HCT116 (cell line): ENCODE data around the gene LEFTY2. TPM values are rescaled to one million over a fixed set of nuclear protein-coding genes. Genes with fewer than 3 reads are reported as not detected.

ENCODE experiments used
- ATAC-seq: fragments of 200-7000 bp; cut with Tn5 transposase; 2 replicates; pipeline ENCODE4 v1.9.1; 2020; ENCODE audit warnings: mild to moderate bottlenecking, moderate library complexity
- Bru-seq: library from RNA; stranded (reverse); fragments of 400-500 nt; gene quantifications from one replicate; lab custom pipeline; 2021; lab: Mats Ljungman, UMichigan
- BruChase-seq, 2 experiments: library from RNA; stranded (reverse); fragments of 400-500 nt; gene quantifications; one replicate each; lab custom pipeline; 2021; lab: Mats Ljungman, UMichigan
- BruUV-seq: library from RNA; stranded (reverse); fragments of 400-500 nt; replicated peaks from 2 replicates; lab custom pipeline; 2021; lab: Mats Ljungman, UMichigan
- CTCF ChIA-PET: fragments of 300-600 bp; sonication (Branson Sonifier 250); formaldehyde crosslinking; loops from one replicate; lab custom pipeline; 2021; ENCODE audit warnings: antibody characterized with exemption; lab: Charles Lee
- POLR2A ChIA-PET: fragments of 300-600, 350-600 bp; sonication (Branson Sonifier 250); formaldehyde crosslinking; loops from one replicate; lab custom pipeline; 2021; ENCODE audit warnings: antibody characterized with exemption; lab: Charles Lee
- RAD21 ChIA-PET, 2 experiments: fragments of 300-600 bp; sonication (Branson Sonifier 250); formaldehyde crosslinking; loops; one replicate each; lab custom pipeline; 2023; ENCODE audit warnings: low total read pairs in 2 of 2; ENCODE audit not compliant: uncharacterized antibody in 2 of 2, unreplicated experiment in 2 of 2, low non-redundant PET in 1 of 2; lab: Charles Lee
- DNase-seq: peaks from one replicate; pipeline ENCODE4 v3.0.0-alpha.2; 2010; ENCODE audit warnings: low read depth, low spot score
- H2AFZ ChIP-seq: fragments of 200-600 bp; shearing (Covaris generic), sonication (generic); 2 replicates; pipeline ENCODE4 v1.6.1; 2017; ENCODE audit warnings: low read depth, mixed run types, mixed read lengths, antibody characterized with exemption, low read length; ENCODE audit not compliant: poor library complexity, severe bottlenecking
- H3K27ac ChIP-seq: 2 replicates; pipeline ENCODE4 v1.5.1; 2012; ENCODE audit warnings: low read depth, low read length
- H3K27me3 ChIP-seq: fragments of 200-600 bp; sonication (generic); 2 replicates; pipeline ENCODE4 v1.6.1; 2016; ENCODE audit warnings: mixed run types, low read length, mixed read lengths; ENCODE audit not compliant: insufficient read depth
- H3K36me3 ChIP-seq, 2 experiments: fragments of 200-500 bp in 1 of 2; fragments of 200-600 bp in 1 of 2; sonication (Bioruptor generic) in 1 of 2; sonication (generic) in 1 of 2; 2 replicates each; pipeline versions ENCODE4 v1.5.1 to v1.6.1; 2014 to 2016; ENCODE audit warnings: low read length in 2 of 2, inconsistent platforms in 1 of 2, mixed read lengths in 1 of 2, mixed run types in 1 of 2; ENCODE audit not compliant: insufficient read depth in 2 of 2, control insufficient read depth in 1 of 2
- H3K4me1 ChIP-seq, 2 experiments: fragments of 200-600 bp in 1 of 2; sonication (generic) in 1 of 2; 2 replicates each; pipeline versions ENCODE4 v1.5.1 to v1.6.1; 2012 to 2017; ENCODE audit warnings: low read length in 2 of 2, inconsistent platforms in 1 of 2, mild to moderate bottlenecking in 1 of 2, mixed read lengths in 1 of 2, mixed run types in 1 of 2, moderate library complexity in 1 of 2; ENCODE audit not compliant: insufficient read depth in 2 of 2, control insufficient read depth in 1 of 2
- H3K4me2 ChIP-seq: fragments of 200-600 bp; sonication (generic); 2 replicates; pipeline ENCODE4 v1.6.1; 2017; ENCODE audit warnings: mixed run types, low read length, mixed read lengths
- H3K4me3 ChIP-seq, 2 experiments: fragments of 200-600 bp in 1 of 2; sonication (generic) in 1 of 2; replicated peaks in 1 of 2; 2 replicates each; pipeline ENCODE4 v1.5.1; 2011 to 2016; ENCODE audit warnings: low read length in 2 of 2, control low read depth in 1 of 2, low read depth in 1 of 2, mild to moderate bottlenecking in 1 of 2, mixed read lengths in 1 of 2, mixed run types in 1 of 2
- H3K79me2 ChIP-seq: fragments of 200-600 bp; sonication (generic); 2 replicates; pipeline ENCODE4 v1.6.1; 2017; ENCODE audit warnings: mild to moderate bottlenecking, mixed run types, low read length, moderate library complexity, mixed read lengths; ENCODE audit not compliant: insufficient read depth
- H3K9ac ChIP-seq: fragments of 200-600 bp; sonication (generic); 2 replicates; pipeline ENCODE4 v1.6.1; 2016; ENCODE audit warnings: low read length, mixed read lengths
- H3K9me2 ChIP-seq: fragments of 200-600 bp; sonication (generic), shearing (Covaris generic); 2 replicates; pipeline ENCODE4 v1.6.1; 2017; ENCODE audit warnings: mixed run types, mild to moderate bottlenecking, moderate library complexity; ENCODE audit not compliant: insufficient read depth
- H3K9me3 ChIP-seq, 2 experiments: fragments of 200-500 bp in 1 of 2; fragments of 200-600 bp in 1 of 2; sonication (Bioruptor generic) in 1 of 2; sonication (generic) in 1 of 2; 2 replicates each; pipeline ENCODE4 v1.6.1; 2014 to 2017; ENCODE audit warnings: low read length in 2 of 2, mixed read lengths in 2 of 2, inconsistent platforms in 1 of 2, low read depth in 1 of 2, mild to moderate bottlenecking in 1 of 2, mixed run types in 1 of 2, moderate library complexity in 1 of 2; ENCODE audit not compliant: control insufficient read depth in 1 of 2, insufficient read depth in 1 of 2
- H4K20me1 ChIP-seq: fragments of 200-600 bp; sonication (generic), shearing (Covaris generic); 2 replicates; pipeline ENCODE4 v1.6.1; 2017; ENCODE audit warnings: mixed run types, mild to moderate bottlenecking, moderate library complexity; ENCODE audit not compliant: insufficient read depth
- CEBPB ChIP-seq: IDR thresholded peaks from 2 replicates; pipeline ENCODE4 v1.6.1; 2012; ENCODE audit warnings: low read depth
- EGR1 ChIP-seq: IDR thresholded peaks from 2 replicates; pipeline ENCODE4 v1.6.1; 2012; ENCODE audit warnings: low read depth
- MAX ChIP-seq: IDR thresholded peaks from 2 replicates; pipeline ENCODE4 v1.6.1; 2012
- POLR2A ChIP-seq: IDR thresholded peaks from 2 replicates; pipeline ENCODE4 v1.7.0; 2011; ENCODE audit warnings: borderline replicate concordance; ENCODE audit not compliant: insufficient read depth, insufficient read length; ENCODE audit errors: extremely low read depth
- SRF ChIP-seq: IDR thresholded peaks from 2 replicates; pipeline ENCODE4 v1.6.1; 2012; ENCODE audit warnings: low read depth
- TCF7L2 ChIP-seq: IDR thresholded peaks from 2 replicates; pipeline ENCODE4 v1.7.0; 2011; ENCODE audit warnings: borderline replicate concordance, inconsistent platforms; ENCODE audit not compliant: insufficient read depth, insufficient read length; ENCODE audit errors: extremely low read depth
- YY1 ChIP-seq: IDR thresholded peaks from 2 replicates; pipeline ENCODE4 v1.6.1; 2011; ENCODE audit warnings: low read length, low read depth, moderate library complexity, mild to moderate bottlenecking; ENCODE audit not compliant: insufficient replicate concordance; ENCODE audit errors: extremely low read depth
- ZBTB33 ChIP-seq: IDR thresholded peaks from 2 replicates; pipeline ENCODE4 v1.6.1; 2011; ENCODE audit warnings: mild to moderate bottlenecking, low read length, moderate library complexity; ENCODE audit not compliant: insufficient replicate concordance; ENCODE audit errors: extremely low read depth
- ZNF274 ChIP-seq: fragments of 200-500 bp; sonication (Bioruptor generic); IDR thresholded peaks from 2 replicates; pipeline ENCODE4 v1.6.1; 2014; ENCODE audit warnings: mild to moderate bottlenecking, low read depth, low read length, inconsistent platforms
- intact Hi-C: fragments of 100-400 bp; cut with micrococcal nuclease; formaldehyde crosslinking; loops from 2 replicates; pipeline ENCODE4 v1.10.0; 2022
- long read RNA-seq: library from polyadenylated mRNA; unstranded; transcript quantifications from one replicate; pipeline ENCODE4 v2.0.0, GENCODE V29; 2021; ENCODE audit not compliant: unreplicated experiment
- polyA plus RNA-seq: library from polyadenylated mRNA; unstranded; fragments of >200 nt; gene quantifications from 2 replicates; pipeline ENCODE4 v1.2.1, GENCODE V29; 2012; ENCODE audit warnings: missing spikeins
- total RNA-seq: library from RNA; stranded (reverse); gene quantifications from one replicate; pipeline ENCODE4 v1.2.1, GENCODE V29; 2021; ENCODE audit not compliant: unreplicated experiment

Gene LEFTY2
- total RNA-seq (not detected), Bru-seq, nascent RNA (not detected), BruChase-seq, experiment 1, labeled RNA remaining after a 6-hour chase (percentile 19 among the genes with signal in this experiment), BruChase-seq, experiment 2, labeled RNA remaining after a 2-hour chase (not detected)
- polyA plus RNA-seq = not detected in 2 replicates
- long read RNA-seq = 0 reads

GRCh38 chr1:225941187-225941941 is at the start of gene LEFTY2:
LEFTY2 (minus strand) TSS chr1:225941220; CDS start chr1:225941140, 80 bp downstream.
- TF ChIP-seq SRF = no peak
- no peak for TF ChIP-seq CEBPB
- no peak for TF ChIP-seq YY1
- TF ChIP-seq ZBTB33 = no peak
- no peak for TF ChIP-seq TCF7L2
- TF ChIP-seq POLR2A = no peak
- no peak for TF ChIP-seq ZNF274
- TF ChIP-seq EGR1 = no peak
- no peak for TF ChIP-seq MAX
- Histone ChIP-seq H3K36me3 (no peaks in the 10 kb centered on the region), H3K4me1 (no peaks in the 10 kb centered on the region; a peak in 1 of 4 replicates), H3K9me2 (no peaks in the 10 kb centered on the region), H3K9me3 (no peaks in the 10 kb centered on the region), H4K20me1 (no peaks in the 10 kb centered on the region), H3K27ac (no peak within 1 kb of the TSS), H3K9ac (no peak within 1 kb of the TSS), H2AFZ (no peak within 1 kb of the TSS), H3K27me3 (no peaks in the 10 kb centered on the region), H3K79me2 (no peaks in the 10 kb centered on the region), H3K4me2 (no peak within 1 kb of the TSS), H3K4me3 (no peak within 1 kb of the TSS)
- intact Hi-C loops = no loop called here
- ATAC-seq = no peak
- ChIA-PET CTCF (no interaction called here), RAD21 (no interaction called here), POLR2A (no interaction called here)
- no peak for DNase-seq
- BruUV-seq = no TSS peak
